Astrocyte (in vitro differentiated cells and primary cell): ENCODE measurements around the gene FCMR. TPM values are rescaled to one million over a fixed set of nuclear protein-coding genes. Genes with fewer than 3 reads are reported as not detected.

Source experiments
- DNase-seq: peaks from one replicate; pipeline ENCODE4 v3.0.0-alpha.2; 2010; ENCODE audit warnings: low read depth
- FAIRE-seq: peaks from 2 replicates; lab custom pipeline; 2011; peaks lifted over from hg19 to GRCh38; lab: Jason Lieb, UNC
- H2AFZ ChIP-seq: 2 replicates; pipeline ENCODE4 v1.6.0; 2012; ENCODE audit warnings: low read depth, low read length, inconsistent platforms
- H3K27ac ChIP-seq: 2 replicates; pipeline ENCODE4 v1.5.1; 2011; ENCODE audit warnings: low read depth, low read length, inconsistent platforms
- H3K27me3 ChIP-seq: 2 replicates; pipeline ENCODE4 v1.6.0; 2011; ENCODE audit warnings: low read length, inconsistent platforms; ENCODE audit not compliant: insufficient read depth
- H3K36me3 ChIP-seq: 2 replicates; pipeline ENCODE4 v1.5.1; 2011; ENCODE audit warnings: low read length, inconsistent platforms; ENCODE audit not compliant: insufficient read depth
- H3K4me1 ChIP-seq: 2 replicates; pipeline ENCODE4 v1.5.1; 2011; ENCODE audit warnings: low read length, inconsistent platforms; ENCODE audit not compliant: insufficient read depth
- H3K4me2 ChIP-seq: 2 replicates; pipeline ENCODE4 v1.6.0; 2012; ENCODE audit warnings: low read length, inconsistent platforms
- H3K4me3 ChIP-seq: 2 replicates; pipeline ENCODE4 v1.5.1; 2011; ENCODE audit warnings: low read depth, mild to moderate bottlenecking, low read length, inconsistent platforms; ENCODE audit not compliant: insufficient read depth
- H3K79me2 ChIP-seq: 2 replicates; pipeline ENCODE4 v1.6.0; 2012; ENCODE audit warnings: mild to moderate bottlenecking, low read length, inconsistent platforms; ENCODE audit not compliant: insufficient read depth
- H3K9ac ChIP-seq: 2 replicates; pipeline ENCODE4 v1.6.0; 2012; ENCODE audit warnings: mild to moderate bottlenecking, low read length, inconsistent platforms
- H3K9me3 ChIP-seq: 2 replicates; pipeline ENCODE4 v1.5.1; 2012; ENCODE audit warnings: low read depth, mild to moderate bottlenecking, low read length, inconsistent platforms; ENCODE audit not compliant: insufficient read depth
- H4K20me1 ChIP-seq: 2 replicates; pipeline ENCODE4 v1.6.0; 2012; ENCODE audit warnings: low read length, inconsistent platforms; ENCODE audit not compliant: insufficient read depth
- H3K27ac Mint-ChIP-seq: one replicate; pipeline ENCODE4 v1.8.0; 2021; ENCODE audit warnings: mild to moderate bottlenecking, mixed read lengths; ENCODE audit not compliant: unreplicated experiment
- H3K27me3 Mint-ChIP-seq: one replicate; pipeline ENCODE4 v1.8.0; 2021; ENCODE audit warnings: low read depth, mixed read lengths; ENCODE audit not compliant: unreplicated experiment
- H3K36me3 Mint-ChIP-seq: one replicate; pipeline ENCODE4 v1.8.0; 2021; ENCODE audit warnings: low read depth, mixed read lengths; ENCODE audit not compliant: unreplicated experiment
- H3K4me1 Mint-ChIP-seq: one replicate; pipeline ENCODE4 v1.8.0; 2021; ENCODE audit warnings: low read depth, mixed read lengths; ENCODE audit not compliant: unreplicated experiment
- H3K4me3 Mint-ChIP-seq: one replicate; pipeline ENCODE4 v1.8.0; 2021; ENCODE audit warnings: mild to moderate bottlenecking, moderate library complexity, mixed read lengths; ENCODE audit not compliant: unreplicated experiment
- H3K9me3 Mint-ChIP-seq: one replicate; pipeline ENCODE4 v1.8.0; 2021; ENCODE audit warnings: mild to moderate bottlenecking, mixed read lengths; ENCODE audit not compliant: unreplicated experiment
- EZH2 ChIP-seq: IDR thresholded peaks from 2 replicates; pipeline ENCODE4 v1.6.1; 2012; ENCODE audit warnings: mild to moderate bottlenecking, low read length, inconsistent platforms; ENCODE audit not compliant: insufficient read depth
- total RNA-seq: library from RNA; stranded (reverse); gene quantifications from 2 replicates; pipeline ENCODE4 v1.2.1, GENCODE V29; 2021
- TF ChIP-seq, protein P1 (sequence below): IDR thresholded peaks from 2 replicates; pipeline ENCODE4 v1.5.1; 2011; ENCODE audit warnings: low read depth, mild to moderate bottlenecking, inconsistent platforms, low read length, moderate library complexity; ENCODE audit not compliant: insufficient read depth

FCMR gene
- total RNA-seq, 1 donor from 2014 or later = 0.73 TPM

DNA sequence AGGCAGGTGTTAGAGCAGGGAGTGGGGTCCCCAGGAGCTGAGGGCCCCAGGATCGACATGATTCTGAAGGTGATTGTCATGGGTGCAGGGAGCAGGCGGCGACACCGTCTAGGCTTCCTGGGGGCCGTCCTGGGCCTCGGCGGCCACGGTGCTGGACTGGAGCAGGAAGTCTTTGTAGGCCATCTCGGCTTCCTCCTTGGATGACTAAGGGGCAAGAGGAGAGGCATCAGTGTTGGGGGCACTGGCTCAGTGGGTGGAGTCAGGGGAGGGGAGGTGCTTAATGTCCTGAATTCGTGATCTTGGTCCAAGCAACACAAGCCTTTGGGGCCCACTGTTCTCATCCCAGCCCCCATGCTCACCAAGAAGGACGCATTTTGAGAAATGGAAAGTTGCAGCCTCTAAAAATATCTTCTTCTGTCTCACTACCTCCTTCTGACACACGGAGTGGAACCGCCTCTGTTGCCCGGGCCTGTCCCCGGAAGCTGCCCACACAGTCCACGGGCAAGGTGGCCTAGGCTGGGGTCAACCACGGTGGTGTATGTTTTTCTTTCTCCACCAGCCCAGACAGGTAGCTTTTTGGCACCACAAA lies 8.6 kb upstream of the FCMR start:
- H3K4me3 ChIP-seq = no peak overlapping the region
- no peak for FAIRE-seq
- DNase-seq = no peak
- no peak overlapping the region for H3K9ac ChIP-seq
- Mint-ChIP-seq H3K36me3 (no peaks in the 10 kb centered on the region), H3K9me3 (peaks cover 2% of the 10 kb centered on the region), H3K27me3 (peaks cover 5% of the 10 kb centered on the region), H3K4me3 (no peak overlapping the region), H3K4me1 (no peaks in the 10 kb centered on the region), H3K27ac (no peak overlapping the region)
- H3K79me2 ChIP-seq = no peaks in the 10 kb centered on the region
- H3K9me3 ChIP-seq = no peaks in the 10 kb centered on the region
- no peak overlapping the region for H3K27ac ChIP-seq
- no peaks in the 10 kb centered on the region for H3K4me1 ChIP-seq
- no peak overlapping the region for H3K4me2 ChIP-seq
- H3K27me3 ChIP-seq = no peaks in the 10 kb centered on the region
- no peaks in the 10 kb centered on the region for H4K20me1 ChIP-seq
- no peak overlapping the region for H2AFZ ChIP-seq
- H3K36me3 ChIP-seq = no peaks in the 10 kb centered on the region
- TF ChIP-seq, protein P1, sequence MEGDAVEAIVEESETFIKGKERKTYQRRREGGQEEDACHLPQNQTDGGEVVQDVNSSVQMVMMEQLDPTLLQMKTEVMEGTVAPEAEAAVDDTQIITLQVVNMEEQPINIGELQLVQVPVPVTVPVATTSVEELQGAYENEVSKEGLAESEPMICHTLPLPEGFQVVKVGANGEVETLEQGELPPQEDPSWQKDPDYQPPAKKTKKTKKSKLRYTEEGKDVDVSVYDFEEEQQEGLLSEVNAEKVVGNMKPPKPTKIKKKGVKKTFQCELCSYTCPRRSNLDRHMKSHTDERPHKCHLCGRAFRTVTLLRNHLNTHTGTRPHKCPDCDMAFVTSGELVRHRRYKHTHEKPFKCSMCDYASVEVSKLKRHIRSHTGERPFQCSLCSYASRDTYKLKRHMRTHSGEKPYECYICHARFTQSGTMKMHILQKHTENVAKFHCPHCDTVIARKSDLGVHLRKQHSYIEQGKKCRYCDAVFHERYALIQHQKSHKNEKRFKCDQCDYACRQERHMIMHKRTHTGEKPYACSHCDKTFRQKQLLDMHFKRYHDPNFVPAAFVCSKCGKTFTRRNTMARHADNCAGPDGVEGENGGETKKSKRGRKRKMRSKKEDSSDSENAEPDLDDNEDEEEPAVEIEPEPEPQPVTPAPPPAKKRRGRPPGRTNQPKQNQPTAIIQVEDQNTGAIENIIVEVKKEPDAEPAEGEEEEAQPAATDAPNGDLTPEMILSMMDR = no peak
- TF ChIP-seq EZH2 = no peak

DNA sequence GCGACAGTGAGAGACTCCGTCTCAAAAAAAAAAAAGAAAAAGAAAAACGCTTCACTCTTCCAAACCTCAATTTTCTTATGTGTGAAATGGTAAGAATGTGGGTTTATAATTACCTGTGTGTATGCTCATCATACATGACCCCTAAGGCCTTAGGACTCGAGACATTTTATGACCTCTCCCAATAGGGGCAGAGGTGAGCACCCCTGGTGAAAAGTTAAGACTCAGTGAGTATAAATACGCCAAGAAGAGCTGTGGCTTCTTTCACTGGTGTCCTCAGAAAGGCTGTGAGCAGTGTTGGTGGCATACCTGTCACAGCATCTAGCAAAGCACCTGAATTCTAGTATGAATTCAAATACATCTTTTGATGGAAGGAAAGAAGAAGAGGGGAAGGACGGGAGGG lies 7.8 kb upstream of the FCMR start:
- Histone ChIP-seq H2AFZ (no peak overlapping the region), H3K4me2 (no peak overlapping the region), H3K36me3 (no peaks in the 10 kb centered on the region), H4K20me1 (no peaks in the 10 kb centered on the region), H3K9ac (no peak overlapping the region), H3K4me3 (no peak overlapping the region), H3K79me2 (no peaks in the 10 kb centered on the region), H3K9me3 (no peaks in the 10 kb centered on the region), H3K27ac (no peak overlapping the region), H3K27me3 (no peaks in the 10 kb centered on the region), H3K4me1 (no peaks in the 10 kb centered on the region)
- H3K9me3 Mint-ChIP-seq = peaks cover 2% of the 10 kb centered on the region
- FAIRE-seq = no peak
- H3K36me3 Mint-ChIP-seq = no peaks in the 10 kb centered on the region
- no peak overlapping the region for H3K27ac Mint-ChIP-seq
- no peak overlapping the region for H3K4me3 Mint-ChIP-seq
- H3K4me1 Mint-ChIP-seq = no peaks in the 10 kb centered on the region
- DNase-seq = no peak
- H3K27me3 Mint-ChIP-seq = peaks cover 5% of the 10 kb centered on the region
- TF ChIP-seq, protein P1 = no peak
- no peak for TF ChIP-seq EZH2

DNA sequence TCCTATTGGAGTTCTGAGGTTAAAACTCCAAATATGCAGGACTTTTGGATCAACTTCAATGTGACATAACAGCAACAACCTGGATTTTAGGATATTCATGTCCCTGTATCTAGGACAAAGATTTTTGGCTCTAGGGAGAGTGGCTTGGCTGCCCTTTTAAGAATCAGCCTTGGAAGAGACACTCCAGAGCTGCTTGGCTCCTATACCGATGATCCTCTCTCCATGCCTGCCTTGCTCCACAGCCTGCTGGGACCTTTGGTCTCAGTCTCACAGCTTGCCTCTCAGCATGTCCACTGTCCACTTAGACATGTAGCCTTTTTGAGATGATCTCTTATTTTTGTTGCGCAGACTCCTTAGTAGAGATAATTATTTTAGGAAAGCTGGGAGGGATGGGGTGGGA lies 4.5 kb upstream of the FCMR start:
- no peak overlapping the region for H3K27ac ChIP-seq
- FAIRE-seq (no peak), DNase-seq (no peak)
- no peaks in the 10 kb centered on the region for H3K4me1 Mint-ChIP-seq
- H3K27ac Mint-ChIP-seq = no peak overlapping the region
- H3K9ac ChIP-seq = no peak overlapping the region
- no peak overlapping the region for H3K4me3 ChIP-seq
- TF ChIP-seq, protein P1 = no peak
- no peak for TF ChIP-seq EZH2
- H2AFZ ChIP-seq = no peak overlapping the region
- peaks cover 3% of the 10 kb centered on the region for H3K9me3 ChIP-seq
- no peaks in the 10 kb centered on the region for H3K4me1 ChIP-seq
- peaks cover 3% of the 10 kb centered on the region for H3K27me3 ChIP-seq
- H3K4me2 ChIP-seq = no peak overlapping the region
- H3K79me2 ChIP-seq = no peaks in the 10 kb centered on the region
- H3K27me3 Mint-ChIP-seq = peaks cover 6% of the 10 kb centered on the region
- H4K20me1 ChIP-seq = no peaks in the 10 kb centered on the region
- H3K4me3 Mint-ChIP-seq = no peak overlapping the region
- H3K36me3 Mint-ChIP-seq = no peaks in the 10 kb centered on the region
- no peaks in the 10 kb centered on the region for H3K36me3 ChIP-seq
- H3K9me3 Mint-ChIP-seq = peaks cover 2% of the 10 kb centered on the region
